NCI-H146 treated with DMSO at 0.1 percent for 48 hours (cell line): ENCODE results near the gene TNNC2.

Experiments
- DNase-seq: peaks from one replicate; lab custom pipeline; 2025; ENCODE audit not compliant: unreplicated experiment; lab: John Stamatoyannopoulos, UW

Gene TNNC2

GRCh38 chr20:45788351-45788750, 38.8 kb downstream of the TNNC2 start:
- DNase-seq = no peak

GRCh38 chr20:45783656-45784294, 43.3 kb downstream of the TNNC2 start:
- no peak for DNase-seq

- DNase-seq = no peak
Observed at GRCh38 chr20:45782890-45783289, 44.2 kb downstream of the TNNC2 start.

GRCh38 chr20:45781391-45781931, 45.7 kb downstream of the TNNC2 start:
- DNase-seq = no peak

- no peak for DNase-seq
Observed at GRCh38 chr20:45780159-45780558, 47.0 kb downstream of the TNNC2 start.

- no peak for DNase-seq
Observed at GRCh38 chr20:45779011-45779915, 47.8 kb downstream of the TNNC2 start.

GRCh38 chr20:45776931-45777330, 50.2 kb downstream of the TNNC2 start:
- no peak for DNase-seq

- DNase-seq = no peak
Observed at GRCh38 chr20:45775411-45775810, 51.7 kb downstream of the TNNC2 start.

GRCh38 chr20:45774945-45775344, 52.2 kb downstream of the TNNC2 start:
- DNase-seq = no peak
